Esophagus (tissue), 2 donors: ENCODE results near the gene PTGDR2. TPM values are rescaled to one million over a fixed set of nuclear protein-coding genes. Genes with fewer than 3 reads are reported as not detected.

Experiments
- H3K27ac ChIP-seq, 2 donors: one replicate each; pipeline ENCODE4 v1.5.1; 2013; ENCODE audit warnings: low read depth in 2 of 2, mild to moderate bottlenecking in 2 of 2, inconsistent platforms in 1 of 2, low read length in 1 of 2, moderate library complexity in 1 of 2
- H3K27me3 ChIP-seq, 2 donors: one replicate each; pipeline ENCODE4 v1.6.1; 2013; ENCODE audit warnings: low read length in 2 of 2, control low read depth in 1 of 2, mild to moderate bottlenecking in 1 of 2; ENCODE audit not compliant: insufficient read depth in 2 of 2, control insufficient read depth in 1 of 2
- H3K36me3 ChIP-seq, 2 donors: one replicate each; pipeline ENCODE4 v1.6.1; 2013; ENCODE audit warnings: low read length in 1 of 2; ENCODE audit not compliant: control insufficient read depth in 2 of 2, insufficient read depth in 2 of 2
- H3K4me1 ChIP-seq, 2 donors: one replicate each; pipeline ENCODE4 v1.6.1; 2013; ENCODE audit warnings: low read length in 1 of 2; ENCODE audit not compliant: control insufficient read depth in 2 of 2, insufficient read depth in 2 of 2
- H3K4me3 ChIP-seq, 2 donors: one replicate each; pipeline ENCODE4 v1.5.1; 2013; ENCODE audit warnings: low read length in 2 of 2, mild to moderate bottlenecking in 2 of 2, low read depth in 1 of 2, moderate library complexity in 1 of 2
- H3K9me3 ChIP-seq, 2 donors: one replicate each; pipeline ENCODE4 v1.6.1; 2013; ENCODE audit warnings: mild to moderate bottlenecking in 2 of 2, low read depth in 1 of 2, low read length in 1 of 2, moderate library complexity in 1 of 2; ENCODE audit not compliant: control insufficient read depth in 2 of 2, insufficient read depth in 1 of 2
- WGBS, 2 donors: extraction: QIAGEN DNeasy Blood & Tissue Kit; methylation state at CpG; one replicate each; pipeline ENCODE4 v1.1.7; 2013; 5-methylcytosine and 5-hydroxymethylcytosine counted together
- polyA plus RNA-seq, 2 donors: library from polyadenylated mRNA; stranded (reverse); fragments of 200-250 nt; gene quantifications; one replicate each; pipeline ENCODE4 v1.2.3, GENCODE V29; 2013
- donor health status: healthy with polysubstance abuse.
- donor health status: Bipolar disorder and iron deficiency.

Gene PTGDR2
- polyA plus RNA-seq, 2 donors, result 0.26 to 0.41 TPM

DNA sequence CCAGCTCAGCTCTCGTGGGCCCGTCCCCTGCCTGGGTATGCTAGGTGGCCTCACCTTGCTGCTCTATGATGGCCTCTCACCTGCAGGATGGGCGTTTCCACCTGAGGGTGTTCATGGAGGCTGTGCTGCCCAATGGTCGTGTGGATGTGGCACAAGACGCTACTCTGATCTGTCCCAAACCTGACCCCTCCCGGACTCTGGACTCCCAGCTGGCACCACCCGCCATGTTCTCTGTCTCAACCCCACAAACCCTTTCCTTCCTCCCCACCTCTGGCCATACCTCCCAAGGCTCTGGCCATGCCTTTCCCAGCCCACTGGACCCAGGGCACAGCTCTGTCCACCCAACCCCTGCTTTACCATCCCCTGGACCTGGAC, 13.7 kb upstream of the PTGDR2 start:
- Histone ChIP-seq H3K4me1 (peaks cover 3 to 10% of the 10 kb centered on the region in 2 donors), H3K27me3 (no peaks in the 10 kb centered on the region), H3K4me3 (no peak overlapping the region), H3K27ac (no peak overlapping the region), H3K9me3 (no peaks in the 10 kb centered on the region), H3K36me3 (no peaks in the 10 kb centered on the region)
- WGBS, 2 donors, result 93 to 94% methylated on average over 7 of the region's 7 CpGs

DNA sequence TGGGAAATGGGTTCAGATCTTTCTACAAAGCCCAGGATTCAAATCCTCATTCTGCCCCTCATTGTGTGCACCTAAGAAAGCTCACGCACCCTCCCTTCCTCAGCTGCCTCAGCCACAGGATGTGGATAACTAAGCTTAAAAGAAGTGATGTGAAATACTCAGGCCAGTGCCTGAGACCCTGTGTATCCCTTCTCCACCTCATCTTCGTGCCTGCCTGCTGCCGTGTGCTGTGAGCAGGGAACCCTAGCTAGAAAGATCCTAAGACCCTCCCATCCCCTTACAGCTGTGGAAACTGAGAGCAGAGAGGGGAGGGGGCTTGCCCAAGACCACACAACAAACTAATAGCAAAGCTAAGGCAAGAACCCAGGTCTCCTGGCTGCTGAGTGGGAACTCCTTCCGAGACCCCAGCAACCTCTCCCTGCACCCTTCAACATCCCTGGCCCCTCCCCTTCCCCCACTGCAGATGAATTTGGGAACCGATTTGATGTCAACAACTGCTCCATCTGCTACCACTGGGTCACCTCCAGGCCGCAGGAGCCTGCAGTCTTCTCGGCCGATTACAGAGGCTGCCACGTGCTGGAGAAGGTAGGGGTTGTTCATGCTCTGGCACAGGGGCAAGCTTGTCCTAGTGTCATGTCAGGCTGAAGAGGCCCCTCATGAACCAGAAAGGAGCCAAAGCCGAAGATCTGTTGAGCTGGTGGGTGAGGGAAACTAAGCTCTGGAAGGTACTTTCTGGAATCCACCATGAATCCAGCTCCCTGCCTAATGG, 13.1 kb upstream of the PTGDR2 start:
- Histone ChIP-seq H3K4me1 (peaks cover 3 to 10% of the 10 kb centered on the region in 2 donors), H3K4me3 (no peak overlapping the region), H3K36me3 (no peaks in the 10 kb centered on the region), H3K27ac (no peak overlapping the region), H3K9me3 (no peaks in the 10 kb centered on the region), H3K27me3 (no peaks in the 10 kb centered on the region)
- 77 to 80% methylated on average over 10 of the region's 10 CpGs for WGBS, 2 donors

- 76 to 80% methylated on average over 10 of the region's 10 CpGs for WGBS, 2 donors
- Histone ChIP-seq H3K4me3 (no peak overlapping the region), H3K4me1 (peaks cover 3 to 7% of the 10 kb centered on the region in 2 donors), H3K27me3 (no peaks in the 10 kb centered on the region), H3K36me3 (no peaks in the 10 kb centered on the region), H3K27ac (no peak overlapping the region), H3K9me3 (no peaks in the 10 kb centered on the region)
Measured at GRCh38 chr11:60867871-60868681, 12.3 kb upstream of the PTGDR2 start.

GRCh38 chr11:60866911-60867870, 11.4 kb upstream of the PTGDR2 start, which contains the start of gene ZP1:
Gene ZP1, plus strand, starts transcription at chr11:60867542. Its CDS starts 20 bp downstream, at chr11:60867562.
- 67 to 74% methylated on average over 12 to 13 of the region's 13 CpGs for WGBS, 2 donors
- H3K9me3 ChIP-seq, result no peaks in the 10 kb centered on the region

DNA sequence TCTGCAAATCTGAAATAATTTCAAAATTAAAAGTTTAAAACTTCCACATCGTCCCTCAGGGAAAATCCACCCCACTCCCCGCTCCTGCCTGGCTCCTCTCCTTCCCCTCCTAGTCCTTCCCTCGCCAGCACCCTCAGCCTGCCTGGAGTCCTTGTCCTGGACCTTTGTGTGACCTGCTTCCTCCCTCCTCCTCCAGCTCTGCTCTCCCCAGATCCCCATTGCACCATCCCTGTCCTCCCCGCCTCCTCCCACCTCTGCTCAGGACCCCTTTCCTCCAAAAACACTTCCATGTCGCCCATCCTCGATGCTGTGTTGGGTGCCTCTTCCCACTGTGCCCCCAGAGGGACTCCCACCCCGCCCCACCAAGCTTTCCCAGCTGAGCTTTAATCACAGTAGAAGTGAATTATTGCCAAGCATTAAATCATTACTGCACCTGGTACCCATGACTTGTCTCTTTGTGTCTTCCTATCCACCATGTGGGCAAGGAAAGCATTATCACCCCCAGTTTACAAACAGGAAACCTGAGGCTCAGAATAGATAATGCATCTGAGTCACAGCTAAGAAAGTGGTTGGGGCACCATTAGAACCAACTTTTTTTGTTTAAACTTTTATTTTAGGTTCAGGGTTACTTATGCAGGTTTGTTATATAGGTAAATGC, 9.2 kb upstream of the PTGDR2 start:
- H3K9me3 ChIP-seq, result no peaks in the 10 kb centered on the region
- H3K4me1 ChIP-seq, result peaks cover 3 to 6% of the 10 kb centered on the region in 2 donors
- H3K27me3 ChIP-seq, result no peaks in the 10 kb centered on the region
- WGBS, 2 donors, result 75 to 79% methylated on average over 7 of the region's 7 CpGs
- no peak overlapping the region for H3K27ac ChIP-seq
- no peak overlapping the region for H3K4me3 ChIP-seq
- H3K36me3 ChIP-seq, result no peaks in the 10 kb centered on the region

More at GRCh38 chr11:60866911-60867870, 11.4 kb upstream of the PTGDR2 start, which contains the start of gene ZP1:
- Histone ChIP-seq H3K27ac (no peak within 1 kb of the TSS), H3K4me1 (peaks cover 3 to 7% of the 10 kb centered on the region in 2 donors), H3K4me3 (no peak within 1 kb of the TSS), H3K36me3 (no peaks in the 10 kb centered on the region), H3K27me3 (no peaks in the 10 kb centered on the region)

DNA sequence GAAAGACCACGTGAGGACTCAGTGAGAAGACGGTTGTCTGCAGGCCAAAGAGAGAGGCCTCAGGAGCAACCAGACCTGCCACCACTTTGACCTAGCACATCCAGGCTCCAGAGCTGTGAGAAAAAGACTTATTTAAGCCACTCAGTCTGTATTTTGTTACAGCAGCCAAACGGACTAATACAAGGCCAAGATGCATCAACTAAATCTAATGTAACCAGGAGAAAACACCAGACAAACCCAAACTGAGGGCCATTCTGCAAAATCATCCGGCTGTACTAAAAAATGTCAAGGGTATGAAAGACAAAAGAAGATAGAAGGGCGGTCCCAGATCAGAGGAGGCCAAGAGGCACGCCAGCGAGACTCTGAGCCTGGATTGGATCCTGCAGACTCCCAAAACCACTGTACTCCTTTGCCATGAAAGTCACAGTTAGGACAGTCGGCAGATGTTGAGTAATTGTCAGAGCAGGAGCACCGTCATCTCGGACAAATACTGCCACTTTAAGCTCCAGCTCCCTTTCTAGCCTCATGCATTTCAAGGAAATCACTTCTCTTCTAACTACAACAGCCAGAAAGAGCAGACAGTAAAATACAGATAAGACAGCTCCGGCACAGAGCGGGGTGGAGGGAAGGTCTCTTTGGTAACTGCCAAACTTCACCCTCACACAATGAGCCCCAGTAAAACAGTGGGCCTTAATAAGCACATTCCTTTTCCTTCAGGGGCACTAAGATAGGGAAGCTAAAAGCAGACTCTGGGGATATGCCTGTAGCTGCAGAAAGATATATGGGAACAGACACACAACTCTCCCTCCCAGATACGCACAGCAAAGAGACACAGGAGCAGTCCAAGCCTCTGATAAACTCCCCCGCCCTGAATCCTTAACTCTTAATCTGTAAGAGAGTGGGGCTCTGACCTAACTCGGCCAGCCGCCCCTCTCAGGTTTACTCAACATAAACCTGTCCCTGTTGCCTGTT, 8.1 kb upstream of the PTGDR2 start:
- Histone ChIP-seq H3K27ac (no peak overlapping the region), H3K9me3 (no peaks in the 10 kb centered on the region), H3K4me3 (no peak overlapping the region), H3K4me1 (peaks cover 3 to 6% of the 10 kb centered on the region in 2 donors), H3K27me3 (no peaks in the 10 kb centered on the region), H3K36me3 (no peaks in the 10 kb centered on the region)
- WGBS, 2 donors, result 82 to 84% methylated on average over 16 of the region's 16 CpGs

- Histone ChIP-seq H3K9me3 (no peaks in the 10 kb centered on the region), H3K4me3 (no peak overlapping the region), H3K27ac (no peak overlapping the region), H3K36me3 (no peaks in the 10 kb centered on the region), H3K4me1 (peaks cover 3 to 4% of the 10 kb centered on the region in 2 donors), H3K27me3 (no peaks in the 10 kb centered on the region)
- 91 to 93% methylated on average over 9 of the region's 9 CpGs for WGBS, 2 donors
Measured at GRCh38 chr11:60862171-60862570, 6.4 kb upstream of the PTGDR2 start.

GRCh38 chr11:60860943-60861342, 5.2 kb upstream of the PTGDR2 start:
- 61 to 67% methylated on average over 7 of the region's 7 CpGs for WGBS, 2 donors
- Histone ChIP-seq H3K4me3 (no peak overlapping the region), H3K27me3 (no peaks in the 10 kb centered on the region)

More at GRCh38 chr11:60860943-60861342, 5.2 kb upstream of the PTGDR2 start:
- no peak overlapping the region for H3K27ac ChIP-seq
- H3K4me1 ChIP-seq, result no peaks in the 10 kb centered on the region
- no peaks in the 10 kb centered on the region for H3K36me3 ChIP-seq
- no peaks in the 10 kb centered on the region for H3K9me3 ChIP-seq
